HG02840 (cell line): Measurements from ENCODE around the gene ZNF705A.
"Not testable (repeated sequence)": the region's sequence is repeated elsewhere in the genome, so short reads cannot be mapped to it uniquely, and the experiment has no call there.

Experiments
- ATAC-seq: cut with Tn5 transposase; IDR thresholded peaks from one replicate; pipeline ENCODE4 v1.9.1; 2021; ENCODE audit warnings: mild to moderate bottlenecking, moderate library complexity, moderate number of reproducible peaks; ENCODE audit not compliant: unreplicated experiment, low FRiP score

Gene ZNF705A

GRCh38 chr12:8156845-8157244 lies at the start of gene ZNF705A:
TSS of gene ZNF705A (plus strand) at chr12:8157015. CDS start at chr12:8172626, 15,611 bp downstream.
- no peak for ATAC-seq

GRCh38 chr12:8108808-8109398 lies 47.9 kb upstream of the ZNF705A start:
- no peak for ATAC-seq

- not testable (repeated sequence) for ATAC-seq
Observed at GRCh38 chr12:8113117-8113516, 43.7 kb upstream of the ZNF705A start.

GRCh38 chr12:8120072-8120713 lies 36.6 kb upstream of the ZNF705A start:
- no peak for ATAC-seq

GRCh38 chr12:8123124-8123912 lies 33.5 kb upstream of the ZNF705A start, which contains the start of gene CLEC4A:
TSS of gene CLEC4A (plus strand) at chr12:8123617. CDS start at chr12:8123879, 262 bp downstream.
- ATAC-seq = no peak

- ATAC-seq = no peak
Observed at GRCh38 chr12:8127138-8127537, 29.7 kb upstream of the ZNF705A start.

- ATAC-seq = not testable (repeated sequence)
Observed at GRCh38 chr12:8133636-8134397, 23.0 kb upstream of the ZNF705A start.

GRCh38 chr12:8134398-8134930 lies 22.4 kb upstream of the ZNF705A start:
- ATAC-seq = not testable (repeated sequence)

- not testable (repeated sequence) for ATAC-seq
Observed at GRCh38 chr12:8141647-8142046, 15.2 kb upstream of the ZNF705A start.

- ATAC-seq = no peak
Observed at GRCh38 chr12:8143261-8143660, 13.6 kb upstream of the ZNF705A start.

- ATAC-seq = no peak
Observed at GRCh38 chr12:8145754-8146441, 10.9 kb upstream of the ZNF705A start.

GRCh38 chr12:8146442-8146771 lies 10.4 kb upstream of the ZNF705A start:
- ATAC-seq = no peak

- ATAC-seq = no peak
Observed at GRCh38 chr12:8154526-8154925, 2.3 kb upstream of the ZNF705A start.

- ATAC-seq = no peak
Observed at GRCh38 chr12:8156416-8156815, 399 bp upstream of the ZNF705A start.

- no peak for ATAC-seq
Observed at GRCh38 chr12:8157484-8158198, 826 bp downstream of the ZNF705A start.

- not testable (repeated sequence) for ATAC-seq
Observed at GRCh38 chr12:8172911-8173310, 16.1 kb downstream of the ZNF705A start.

GRCh38 chr12:8179989-8180585 lies 23.3 kb downstream of the ZNF705A start:
- not testable (repeated sequence) for ATAC-seq

- not testable (repeated sequence) for ATAC-seq
Observed at GRCh38 chr12:8181271-8181670, 24.5 kb downstream of the ZNF705A start.

- ATAC-seq = not testable (repeated sequence)
Observed at GRCh38 chr12:8182923-8183322, 26.1 kb downstream of the ZNF705A start.
